ENCODE measurements around the gene ARHGAP30.

Gene ARHGAP30

DNA sequence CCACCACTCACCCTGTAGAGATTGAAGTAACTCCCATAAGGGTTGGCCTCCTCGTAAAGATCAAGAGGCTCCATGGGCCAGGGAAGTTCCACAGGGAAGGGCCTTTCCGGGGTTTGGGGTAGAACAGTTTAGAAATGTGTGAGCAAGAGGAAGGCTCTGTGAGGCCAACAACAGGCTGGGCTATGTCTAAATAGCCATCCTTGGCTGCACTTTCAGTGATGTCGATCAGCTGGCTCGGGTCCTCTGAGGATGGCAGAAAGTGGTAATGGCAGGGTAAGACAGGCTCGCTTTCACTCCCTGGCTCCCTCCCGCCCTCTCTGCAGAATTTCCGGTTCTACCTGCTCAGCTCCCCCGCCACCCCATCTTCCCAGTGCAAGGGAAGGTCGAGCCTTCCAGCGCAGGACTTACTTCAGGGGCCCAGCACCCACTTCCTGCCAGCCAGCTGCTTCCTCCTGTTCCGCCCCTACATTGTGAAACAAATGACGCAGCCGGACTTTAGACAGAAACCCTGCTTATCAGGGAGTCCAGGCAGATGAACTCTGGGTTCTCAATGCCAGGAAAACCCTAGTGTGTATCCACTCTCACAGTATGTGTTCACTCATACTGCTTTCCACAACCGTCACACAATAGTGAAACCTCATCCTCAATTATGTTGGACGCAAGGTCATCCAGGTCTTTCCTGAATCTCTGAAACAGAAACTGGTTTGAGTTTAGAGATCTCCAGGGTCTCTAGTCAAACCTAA lies 56.0 kb downstream of the ARHGAP30 start:
- peak; percentile 13 to 43 for DNase-seq (ENCODE audit: low read depth in 2 of 2, low spot score in 1 of 2)

DNA sequence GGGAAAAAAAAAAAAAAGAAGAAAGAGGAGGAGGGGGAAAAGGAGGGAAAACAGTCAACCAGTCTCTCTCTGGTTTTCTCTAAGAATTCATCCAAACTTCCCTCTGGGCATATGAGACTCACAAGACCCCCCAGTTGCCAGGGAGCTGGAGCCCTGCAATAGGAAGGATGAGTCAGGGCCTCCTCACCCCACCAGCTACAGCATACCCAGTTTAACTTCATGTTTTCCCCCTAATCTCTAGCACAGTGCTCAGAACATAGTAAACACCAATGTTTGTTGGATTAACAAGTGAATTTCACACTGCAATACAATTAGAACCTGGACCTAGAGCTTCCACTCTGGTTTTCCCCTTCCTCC lies 56.6 kb downstream of the ARHGAP30 start:
- DNase-seq (ENCODE audit: low read depth in 2 of 2, low spot score in 1 of 2) = no peak

DNA sequence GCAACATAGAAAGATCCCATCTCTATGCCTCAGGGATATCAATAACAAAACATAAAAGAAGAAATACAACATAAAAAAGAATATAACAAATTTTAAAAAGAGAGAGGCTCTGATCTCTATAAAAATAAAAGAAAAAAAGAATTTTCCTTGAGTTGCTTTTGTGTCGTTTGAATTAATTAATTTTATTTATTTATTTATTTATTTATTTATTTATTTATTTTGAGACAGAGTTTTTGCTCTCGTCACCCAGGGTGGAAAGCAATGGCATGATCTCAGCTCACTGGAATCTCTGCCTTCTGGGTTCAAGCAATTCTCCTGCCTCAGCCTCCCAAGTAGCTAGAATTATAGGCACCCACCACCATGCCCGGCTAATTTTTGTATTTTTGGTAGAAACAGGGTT lies 57.3 kb downstream of the ARHGAP30 start:
- DNase-seq (ENCODE audit: low read depth in 2 of 2, low spot score in 1 of 2) = no peak

DNA sequence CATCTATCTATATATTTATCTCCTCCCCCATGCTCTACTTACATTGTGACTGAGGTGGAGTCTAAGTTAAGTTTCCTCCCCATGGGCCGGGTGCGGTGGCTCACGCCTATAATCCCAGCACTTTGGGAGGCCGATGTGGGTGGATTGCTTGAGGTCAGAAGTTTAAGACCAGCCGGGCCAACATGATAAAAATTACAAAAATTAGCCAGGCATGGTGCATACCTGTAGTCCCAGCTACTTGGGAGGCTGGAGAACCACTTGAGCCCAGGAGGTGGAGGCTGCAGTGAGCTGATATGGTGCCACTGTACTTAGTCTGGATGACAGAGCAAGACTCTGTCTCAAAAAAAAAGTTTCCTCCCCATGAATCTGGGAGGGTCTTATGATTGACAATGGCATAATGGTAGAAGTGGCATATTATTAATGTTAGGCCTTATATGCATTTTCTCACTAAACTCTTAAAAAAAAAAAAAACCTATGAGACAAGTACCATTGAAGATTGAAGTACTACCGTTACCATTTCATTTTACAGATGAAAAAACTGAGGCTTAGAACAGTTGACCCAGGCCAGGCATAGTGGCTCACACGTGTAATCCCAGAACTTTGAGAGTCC lies 60.0 kb downstream of the ARHGAP30 start:
- no peak for DNase-seq (ENCODE audit: low read depth in 2 of 2, low spot score in 1 of 2)

DNA sequence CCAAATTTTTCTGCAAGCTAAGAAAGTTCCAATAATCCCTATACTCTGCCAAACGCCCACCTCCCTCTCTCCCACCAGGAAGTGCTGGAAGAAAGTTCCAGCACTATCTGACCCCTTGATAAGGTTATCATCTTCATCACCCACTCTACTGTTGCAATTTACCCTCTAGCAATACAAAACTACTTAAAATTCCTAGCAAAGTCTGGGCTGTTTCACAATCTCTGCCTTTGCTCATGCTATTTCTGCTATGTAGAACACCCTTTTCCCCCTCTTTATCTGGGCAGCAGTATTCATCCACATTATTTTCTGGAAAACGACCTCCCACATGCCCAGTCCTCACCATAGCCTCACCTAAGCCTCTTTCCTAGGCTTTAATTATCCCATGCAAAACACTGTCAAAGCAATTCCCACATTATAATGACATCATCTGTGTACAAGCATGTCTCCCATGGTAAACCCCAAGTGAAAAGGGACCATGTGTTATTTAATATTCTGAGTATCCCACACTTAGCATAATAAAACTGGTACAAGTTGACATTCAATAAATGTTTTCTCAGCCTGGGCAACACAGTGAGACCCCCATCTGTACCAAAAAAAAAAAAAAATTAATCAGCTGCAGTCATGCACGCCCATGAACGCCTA lies 60.7 kb downstream of the ARHGAP30 start:
- no peak for DNase-seq (ENCODE audit: low read depth in 2 of 2, low spot score in 1 of 2)

DNA sequence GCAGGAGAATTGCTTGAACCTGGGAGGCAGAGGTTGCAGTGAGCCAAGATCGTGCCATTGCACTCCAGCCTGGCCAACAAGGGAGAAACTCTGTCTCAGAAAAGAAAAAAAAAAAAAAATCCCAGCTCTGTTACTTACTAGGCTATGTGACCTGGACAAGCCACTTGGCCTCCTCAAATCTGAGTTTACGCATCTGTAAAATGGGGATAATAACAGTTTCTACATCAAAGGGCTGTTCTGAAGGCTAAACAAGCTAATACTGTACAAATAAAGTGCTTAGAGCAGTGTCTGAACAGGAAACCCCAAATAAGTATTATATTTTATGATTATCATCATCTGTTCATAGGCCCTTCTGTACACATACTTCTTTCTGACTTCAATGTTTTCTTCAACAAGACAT lies 62.3 kb downstream of the ARHGAP30 start:
- DNase-seq (ENCODE audit: low read depth in 2 of 2, low spot score in 1 of 2) = no peak

DNA sequence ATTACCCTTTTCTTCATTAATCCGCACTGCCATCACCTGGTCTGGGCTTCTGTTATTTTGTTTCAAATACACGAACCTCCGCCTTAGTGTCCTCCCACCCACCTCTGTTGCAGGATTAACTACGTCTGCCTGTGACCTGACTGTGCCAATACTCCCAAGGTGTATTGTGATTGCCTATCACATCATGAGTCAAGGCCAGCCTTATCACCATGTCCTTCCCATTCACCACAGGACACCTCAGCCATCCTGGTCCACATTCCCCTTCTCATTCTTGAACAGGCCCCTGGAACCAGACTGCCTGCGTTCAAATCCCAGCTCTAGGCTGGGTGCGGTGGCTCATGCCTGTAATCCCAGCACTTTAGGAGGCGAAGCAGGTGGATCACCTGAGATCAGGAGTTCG lies 63.1 kb downstream of the ARHGAP30 start:
- no peak for DNase-seq (ENCODE audit: low read depth in 2 of 2, low spot score in 1 of 2)

DNA sequence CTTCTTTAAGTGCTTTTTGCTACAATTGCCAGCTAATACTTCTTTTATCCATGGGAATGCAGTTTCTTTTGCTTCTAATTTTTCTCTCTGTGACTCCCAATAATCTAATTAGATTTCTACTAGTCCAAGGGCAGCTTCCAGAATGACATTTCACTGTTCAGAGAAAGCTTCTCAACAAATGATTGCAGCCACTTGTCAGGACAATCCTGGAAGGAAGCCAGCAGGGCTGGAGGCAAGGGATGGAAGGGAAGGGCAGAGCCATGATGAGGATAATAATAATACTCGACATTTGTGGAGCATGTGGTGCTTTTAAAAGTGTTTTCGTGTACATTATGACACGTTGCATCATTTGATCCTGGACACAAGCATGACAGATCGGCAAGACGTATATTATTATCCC lies 68.2 kb downstream of the ARHGAP30 start:
- DNase-seq (ENCODE audit: low read depth in 2 of 2, low spot score in 1 of 2) = no peak

DNA sequence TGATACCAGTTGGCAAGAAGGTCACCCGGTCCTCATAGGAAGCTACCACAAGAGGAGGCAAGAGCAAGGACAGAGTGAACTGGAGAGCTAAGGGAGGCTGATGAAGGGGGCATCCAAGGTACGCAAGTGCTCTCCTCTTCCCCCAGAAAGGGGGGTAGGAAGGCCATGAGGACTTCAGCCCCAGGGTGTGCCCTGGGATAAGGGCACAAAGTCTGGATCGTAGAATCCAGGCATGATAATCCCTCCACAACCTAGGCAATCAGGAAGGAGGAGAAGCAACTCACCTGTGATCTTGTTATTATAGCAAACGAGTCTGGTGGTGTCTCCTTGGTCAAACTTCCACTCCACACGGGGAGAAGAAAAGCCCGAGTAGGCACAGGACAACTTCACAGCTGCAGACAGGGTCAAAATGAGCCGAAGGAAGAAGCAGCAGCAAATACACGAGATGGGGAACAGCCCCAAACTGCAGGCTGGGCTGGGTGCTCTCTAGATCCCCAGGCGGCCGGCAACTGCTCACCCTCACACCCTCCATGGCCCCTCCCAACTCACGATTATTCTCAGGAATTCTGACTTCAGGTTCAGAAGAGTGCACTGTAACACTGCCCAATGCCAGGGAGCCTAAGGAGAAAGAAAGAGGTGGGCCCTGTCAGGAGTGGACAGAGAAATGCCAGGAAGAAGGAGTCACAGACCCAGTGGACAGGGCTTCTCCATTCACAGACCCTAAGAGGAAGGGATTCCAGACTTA lies 68.8 kb downstream of the ARHGAP30 start:
- no peak for DNase-seq (ENCODE audit: low read depth in 2 of 2, low spot score in 1 of 2)

DNA sequence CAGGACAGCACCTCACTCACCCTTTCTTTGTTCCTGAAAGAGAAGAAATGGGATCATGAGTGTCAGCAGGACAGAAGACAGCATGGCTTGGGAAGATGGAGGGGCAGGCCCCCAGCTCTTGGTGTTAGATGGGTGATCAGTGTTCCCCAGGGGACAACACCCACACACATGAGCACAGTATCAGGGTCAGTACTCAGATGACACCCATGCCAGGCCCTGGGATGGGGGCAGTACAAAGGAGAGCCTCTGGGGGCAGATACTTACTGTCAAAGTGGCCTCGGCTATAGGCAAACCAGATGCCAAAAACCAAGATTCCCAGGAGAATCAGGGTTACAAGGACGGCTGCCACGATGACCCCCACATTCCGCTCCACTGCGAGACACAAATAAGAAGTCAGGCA lies 70.3 kb downstream of the ARHGAP30 start:
- DNase-seq (ENCODE audit: low read depth in 2 of 2, low spot score in 1 of 2) = no peak

DNA sequence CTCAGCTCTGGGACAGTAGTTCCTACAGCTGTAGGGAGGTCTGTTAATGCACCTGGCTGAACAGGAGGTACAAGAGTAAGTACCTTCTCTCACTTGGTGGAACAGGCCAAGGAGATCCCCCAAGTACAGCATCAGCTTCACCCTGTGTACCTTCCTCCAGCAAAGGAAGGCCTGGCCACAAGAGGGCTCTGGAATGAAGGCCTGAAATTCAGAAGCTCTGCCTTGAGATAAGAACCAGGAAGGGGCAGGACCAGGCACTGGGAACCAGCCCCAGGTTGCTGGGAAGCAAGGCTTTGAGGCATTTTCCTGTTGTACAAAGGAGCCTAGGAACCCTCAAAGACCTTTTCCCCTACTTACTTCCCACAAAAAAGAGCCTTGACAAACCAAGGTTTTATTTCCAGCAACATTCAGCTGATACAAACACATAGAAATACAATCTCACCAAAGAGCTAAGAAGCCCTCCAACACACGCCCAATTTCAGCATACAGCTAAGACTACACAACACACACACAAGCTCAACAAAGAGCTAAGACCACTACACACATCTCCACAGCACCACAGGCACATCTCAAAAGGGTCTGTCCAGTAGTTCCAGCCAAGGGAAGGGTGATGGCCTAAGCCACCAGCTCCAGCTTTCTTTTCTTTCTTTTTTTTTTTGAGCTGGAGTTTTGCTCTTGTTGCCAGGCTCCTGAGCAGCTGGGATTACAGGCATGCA lies 72.2 kb downstream of the ARHGAP30 start:
- DNase-seq (ENCODE audit: low read depth in 2 of 2, low spot score in 1 of 2) = peak; percentile 16
